ENCODE measurements around the gene CNGA3.

CNGA3 gene

GRCh38 chr2:98378196-98378595 lies 31.9 kb downstream of the CNGA3 start:
- H3K4me3 ChIP-seq (replicated peaks; ENCODE audit: low read depth, low read length), result no peak overlapping the region
- TF ChIP-seq, protein P1, sequence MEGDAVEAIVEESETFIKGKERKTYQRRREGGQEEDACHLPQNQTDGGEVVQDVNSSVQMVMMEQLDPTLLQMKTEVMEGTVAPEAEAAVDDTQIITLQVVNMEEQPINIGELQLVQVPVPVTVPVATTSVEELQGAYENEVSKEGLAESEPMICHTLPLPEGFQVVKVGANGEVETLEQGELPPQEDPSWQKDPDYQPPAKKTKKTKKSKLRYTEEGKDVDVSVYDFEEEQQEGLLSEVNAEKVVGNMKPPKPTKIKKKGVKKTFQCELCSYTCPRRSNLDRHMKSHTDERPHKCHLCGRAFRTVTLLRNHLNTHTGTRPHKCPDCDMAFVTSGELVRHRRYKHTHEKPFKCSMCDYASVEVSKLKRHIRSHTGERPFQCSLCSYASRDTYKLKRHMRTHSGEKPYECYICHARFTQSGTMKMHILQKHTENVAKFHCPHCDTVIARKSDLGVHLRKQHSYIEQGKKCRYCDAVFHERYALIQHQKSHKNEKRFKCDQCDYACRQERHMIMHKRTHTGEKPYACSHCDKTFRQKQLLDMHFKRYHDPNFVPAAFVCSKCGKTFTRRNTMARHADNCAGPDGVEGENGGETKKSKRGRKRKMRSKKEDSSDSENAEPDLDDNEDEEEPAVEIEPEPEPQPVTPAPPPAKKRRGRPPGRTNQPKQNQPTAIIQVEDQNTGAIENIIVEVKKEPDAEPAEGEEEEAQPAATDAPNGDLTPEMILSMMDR (IDR thresholded peaks at IDR 0.05; ENCODE audit: insufficient read depth, low read length, poor library complexity, severe bottlenecking), result no peak
- DNase-seq (ENCODE audit: extremely low read depth, insufficient read length), result no peak
- H3K27me3 ChIP-seq (replicated peaks; ENCODE audit: control insufficient read depth, insufficient read depth, low read length), result peaks cover 1% of the 10 kb centered on the region
- H3K36me3 ChIP-seq (ENCODE audit: control insufficient read depth, insufficient read depth, low read length), result no peaks in the 10 kb centered on the region

DNA sequence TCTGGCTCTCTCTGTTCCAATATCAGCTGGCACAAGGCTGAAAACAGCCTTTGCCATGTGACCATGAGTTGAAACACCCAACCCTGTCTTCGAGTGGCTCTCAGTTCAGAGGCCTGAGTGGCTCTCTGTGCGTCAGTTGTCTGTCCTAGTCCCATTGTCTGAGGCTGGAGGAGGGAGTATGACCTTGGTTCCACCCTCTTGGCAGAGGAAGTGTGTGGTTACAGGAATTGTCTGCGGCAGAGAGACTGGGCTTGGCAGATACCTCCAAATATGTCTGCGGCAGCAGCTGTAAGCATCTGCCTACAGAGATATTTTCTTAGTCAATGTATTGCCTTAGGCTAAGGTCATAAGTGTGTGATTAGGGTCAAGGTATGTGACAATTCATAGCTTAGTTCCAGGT lies 32.6 kb downstream of the CNGA3 start:
- Histone ChIP-seq H3K4me3 (replicated peaks; ENCODE audit: low read depth, low read length) (no peak overlapping the region), H3K27me3 (replicated peaks; ENCODE audit: control insufficient read depth, insufficient read depth, low read length) (peaks cover 1% of the 10 kb centered on the region), H3K36me3 (ENCODE audit: control insufficient read depth, insufficient read depth, low read length) (no peaks in the 10 kb centered on the region)
- TF ChIP-seq, protein P1 (IDR thresholded peaks at IDR 0.05; ENCODE audit: insufficient read depth, low read length, poor library complexity, severe bottlenecking), result no peak
- DNase-seq (ENCODE audit: extremely low read depth, insufficient read length), result no peak

DNA sequence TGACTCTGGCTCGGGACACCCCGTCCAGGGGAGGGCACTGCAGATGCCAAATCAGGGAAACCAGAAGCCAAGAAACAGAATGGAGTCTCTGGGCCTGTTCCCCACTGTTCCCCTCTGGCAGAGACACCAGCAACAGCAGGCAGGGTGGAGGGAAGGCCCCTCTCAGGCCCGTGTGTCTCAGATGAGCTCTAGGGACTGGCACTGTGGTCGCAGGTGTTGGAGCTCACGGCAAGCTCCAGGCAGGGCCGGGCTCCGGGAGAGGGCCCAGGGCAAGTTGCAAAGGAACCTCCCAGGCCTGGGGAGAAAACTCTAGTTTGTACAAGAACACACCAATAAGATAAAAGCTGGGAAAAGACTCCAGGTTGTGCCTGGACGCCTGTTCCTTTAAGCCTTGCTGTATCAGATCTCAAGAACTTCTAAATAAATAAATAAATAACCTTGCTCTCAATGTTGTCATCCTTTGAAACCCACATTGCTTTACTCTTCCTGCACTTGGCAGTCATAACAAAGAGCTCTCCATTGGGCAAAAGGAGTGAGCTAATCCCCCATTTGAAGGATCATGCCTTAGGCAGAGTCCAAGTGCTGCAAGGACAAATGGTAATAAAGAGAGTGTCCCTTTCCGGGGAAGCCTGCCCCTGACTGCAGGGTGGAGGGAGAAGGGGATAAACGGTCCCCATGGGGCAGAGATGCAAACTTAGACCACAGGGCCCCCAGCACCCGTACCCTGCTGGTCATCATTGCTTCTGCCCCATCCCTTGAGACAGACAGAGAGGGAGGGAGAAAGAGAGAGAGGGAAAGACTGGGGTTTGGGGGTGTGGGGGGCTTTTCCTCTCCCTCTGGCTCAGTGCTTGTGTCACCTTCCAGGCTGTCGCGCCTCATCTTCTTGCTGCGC lies 33.3 kb downstream of the CNGA3 start:
- H3K4me3 ChIP-seq (replicated peaks; ENCODE audit: low read depth, low read length), result no peak overlapping the region
- no peak for DNase-seq (ENCODE audit: extremely low read depth, insufficient read length)
- TF ChIP-seq, protein P1 (IDR thresholded peaks at IDR 0.05; ENCODE audit: insufficient read depth, low read length, poor library complexity, severe bottlenecking), result no peak
- peaks cover 1% of the 10 kb centered on the region for H3K27me3 ChIP-seq (replicated peaks; ENCODE audit: control insufficient read depth, insufficient read depth, low read length)
- H3K36me3 ChIP-seq (ENCODE audit: control insufficient read depth, insufficient read depth, low read length), result no peaks in the 10 kb centered on the region

DNA sequence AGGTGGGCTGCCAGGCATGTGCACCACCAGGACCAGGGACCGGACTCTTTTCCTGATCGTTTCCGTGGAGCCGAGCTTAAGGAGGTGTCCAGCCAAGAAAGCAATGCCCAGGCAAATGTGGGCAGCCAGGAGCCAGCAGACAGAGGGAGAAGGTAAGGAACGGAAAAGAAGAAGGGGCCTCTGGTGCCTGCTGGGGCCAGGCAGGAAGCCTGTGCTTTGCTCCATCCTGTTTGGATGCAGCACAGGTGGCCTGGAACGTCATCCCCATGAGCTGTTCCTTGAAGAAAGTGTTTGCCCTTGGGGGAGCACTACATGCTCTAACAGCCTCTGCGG lies 33.9 kb downstream of the CNGA3 start:
- Histone ChIP-seq H3K36me3 (ENCODE audit: control insufficient read depth, insufficient read depth, low read length) (no peaks in the 10 kb centered on the region), H3K27me3 (replicated peaks; ENCODE audit: control insufficient read depth, insufficient read depth, low read length) (no peaks in the 10 kb centered on the region; the same call in none of the 2 replicates), H3K4me3 (replicated peaks; ENCODE audit: low read depth, low read length) (no peak overlapping the region)
- TF ChIP-seq, protein P1 (IDR thresholded peaks at IDR 0.05; ENCODE audit: insufficient read depth, low read length, poor library complexity, severe bottlenecking), result no peak
- no peak for DNase-seq (ENCODE audit: extremely low read depth, insufficient read length)

DNA sequence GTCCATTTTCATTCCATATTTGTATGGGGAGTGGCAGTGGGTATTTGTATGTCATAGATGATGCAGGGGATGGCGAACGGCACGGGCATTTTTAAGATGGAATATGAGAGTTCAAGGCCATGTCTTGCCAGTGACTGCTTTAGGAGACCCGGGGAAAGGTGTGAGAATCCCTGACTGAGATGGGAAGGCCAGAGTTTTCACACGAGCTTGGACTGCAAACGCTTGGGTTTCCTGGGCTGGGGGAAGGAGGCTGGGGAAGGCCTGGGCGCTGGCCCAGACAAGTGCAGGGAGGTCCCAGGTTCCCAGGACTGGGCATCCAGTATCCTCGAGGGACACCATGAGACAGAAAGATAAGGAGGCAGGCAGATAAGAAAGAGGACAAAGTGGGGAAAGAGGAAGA lies 35.2 kb downstream of the CNGA3 start:
- no peak overlapping the region for H3K4me3 ChIP-seq (replicated peaks; ENCODE audit: low read depth, low read length)
- TF ChIP-seq, protein P1 (IDR thresholded peaks at IDR 0.05; ENCODE audit: insufficient read depth, low read length, poor library complexity, severe bottlenecking), result no peak
- H3K27me3 ChIP-seq (replicated peaks; ENCODE audit: control insufficient read depth, insufficient read depth, low read length), result no peaks in the 10 kb centered on the region; the same call in none of the 2 replicates
- no peak for DNase-seq (ENCODE audit: extremely low read depth, insufficient read length)
- H3K36me3 ChIP-seq (ENCODE audit: control insufficient read depth, insufficient read depth, low read length), result no peaks in the 10 kb centered on the region
